Measurements from ENCODE around the gene GPRC5A. TPM values are rescaled to one million over a fixed set of nuclear protein-coding genes. Genes with fewer than 3 reads are reported as not detected.
A peak's percentile ranks its signal among the peaks of the same experiment; 100 is the strongest.

Gene GPRC5A
- total and polyA plus RNA-seq, 9 donors, result 0.90 to 5.9 (median 1.7) TPM

DNA sequence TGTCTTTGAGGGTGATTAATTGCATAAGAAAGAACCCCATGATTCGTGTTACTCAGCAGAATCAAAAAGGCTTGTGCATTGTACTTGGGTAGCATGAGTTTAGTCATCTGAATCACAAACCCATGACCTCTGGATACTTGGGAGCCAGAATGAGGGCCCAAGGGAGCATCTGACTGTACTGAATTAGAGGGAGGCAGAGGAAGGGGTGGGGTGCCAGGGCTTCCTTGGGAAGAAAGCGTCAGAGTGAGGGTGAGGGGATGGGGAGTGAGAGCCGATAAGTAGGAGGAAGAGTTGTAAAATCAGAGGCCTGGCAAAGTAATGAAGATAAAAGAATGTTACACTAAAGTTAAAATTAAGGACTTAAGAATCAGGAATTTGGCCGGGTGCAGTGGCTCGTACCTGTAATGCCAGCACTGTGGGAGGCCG lies 30.8 kb downstream of the GPRC5A start:
- 46% methylated on average over 4 of the region's 6 CpGs for WGBS (ENCODE audit: insufficient coverage)
- H3K27ac ChIP-seq (ENCODE audit: low read length), result no peak overlapping the region

DNA sequence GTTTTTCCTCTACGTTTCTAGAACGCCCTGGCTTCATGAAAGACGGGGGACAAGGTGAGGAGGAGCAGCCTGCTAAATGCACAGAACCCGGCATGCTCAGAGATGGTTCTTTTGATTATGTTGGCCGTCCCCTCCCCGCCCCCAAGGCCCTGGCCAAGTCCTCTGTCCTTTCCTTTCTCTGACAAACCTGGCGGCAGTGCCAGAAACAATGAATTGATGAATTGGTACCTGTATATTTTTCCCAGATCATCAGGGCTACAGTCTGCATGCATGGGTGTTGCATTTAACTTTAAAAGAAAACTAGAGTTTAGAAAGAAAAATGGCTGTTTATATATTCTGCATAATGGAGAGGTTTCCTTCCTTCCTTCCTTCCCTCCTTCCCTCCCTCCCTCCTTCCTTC lies 31.6 kb downstream of the GPRC5A start:
- 93% methylated on average over 2 of the region's 7 CpGs for WGBS (ENCODE audit: insufficient coverage)
- no peak overlapping the region for H3K4me3 ChIP-seq (ENCODE audit: low read length)
- H3K36me3 ChIP-seq (ENCODE audit: control insufficient read depth, insufficient read depth, low read length), result no peaks in the 10 kb centered on the region
- no peak overlapping the region for H3K27ac ChIP-seq (ENCODE audit: low read length)
- DNase-seq, result no peak
- peaks cover 5% of the 10 kb centered on the region for H3K4me1 ChIP-seq (ENCODE audit: control insufficient read depth, insufficient read depth, low read length)
- no peaks in the 10 kb centered on the region for H3K27me3 ChIP-seq (ENCODE audit: control insufficient read depth, insufficient read depth, low read length)
- H3K9me3 ChIP-seq (replicated peaks; ENCODE audit: control insufficient read depth, low read depth, low read length), result no peaks in the 10 kb centered on the region

More for the DNA sequence above, 30.8 kb downstream of the GPRC5A start:
- Histone ChIP-seq H3K36me3 (ENCODE audit: control insufficient read depth, insufficient read depth, low read length) (no peaks in the 10 kb centered on the region), H3K27me3 (ENCODE audit: control insufficient read depth, insufficient read depth, low read length) (no peaks in the 10 kb centered on the region), H3K4me3 (ENCODE audit: low read length) (no peak overlapping the region), H3K9me3 (replicated peaks; ENCODE audit: control insufficient read depth, low read depth, low read length) (no peaks in the 10 kb centered on the region), H3K4me1 (ENCODE audit: control insufficient read depth, insufficient read depth, low read length) (peaks cover 10% of the 10 kb centered on the region)
- no peak for DNase-seq

DNA sequence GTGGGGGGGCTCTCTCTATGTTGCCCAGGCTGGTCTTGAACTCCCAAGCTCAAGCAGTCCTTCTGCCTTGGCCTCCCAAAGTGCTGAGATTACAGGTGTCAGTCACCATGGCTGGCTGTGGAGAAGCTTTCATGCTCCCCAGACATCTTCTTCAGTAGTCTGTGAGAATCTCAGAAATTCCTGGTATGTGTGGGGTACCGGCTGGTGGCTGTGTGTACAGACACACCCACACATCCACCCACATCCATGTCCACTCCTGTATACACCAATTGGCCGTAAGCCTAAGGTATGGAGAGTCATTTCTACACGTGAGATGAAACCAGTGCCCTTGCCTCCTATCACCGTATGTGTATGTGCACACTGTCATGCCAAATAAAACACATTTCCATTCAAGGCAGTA lies 32.8 kb downstream of the GPRC5A start:
- Histone ChIP-seq H3K36me3 (ENCODE audit: control insufficient read depth, insufficient read depth, low read length) (no peaks in the 10 kb centered on the region), H3K4me1 (ENCODE audit: control insufficient read depth, insufficient read depth, low read length) (peaks cover 5% of the 10 kb centered on the region), H3K27me3 (ENCODE audit: control insufficient read depth, insufficient read depth, low read length) (no peaks in the 10 kb centered on the region), H3K4me3 (ENCODE audit: low read length) (no peak overlapping the region), H3K27ac (ENCODE audit: low read length) (no peak overlapping the region), H3K9me3 (replicated peaks; ENCODE audit: control insufficient read depth, low read depth, low read length) (no peaks in the 10 kb centered on the region)
- no CpG with 5 or more reads among the region's 4 CpGs for WGBS (ENCODE audit: insufficient coverage)
- DNase-seq, result no peak

DNA sequence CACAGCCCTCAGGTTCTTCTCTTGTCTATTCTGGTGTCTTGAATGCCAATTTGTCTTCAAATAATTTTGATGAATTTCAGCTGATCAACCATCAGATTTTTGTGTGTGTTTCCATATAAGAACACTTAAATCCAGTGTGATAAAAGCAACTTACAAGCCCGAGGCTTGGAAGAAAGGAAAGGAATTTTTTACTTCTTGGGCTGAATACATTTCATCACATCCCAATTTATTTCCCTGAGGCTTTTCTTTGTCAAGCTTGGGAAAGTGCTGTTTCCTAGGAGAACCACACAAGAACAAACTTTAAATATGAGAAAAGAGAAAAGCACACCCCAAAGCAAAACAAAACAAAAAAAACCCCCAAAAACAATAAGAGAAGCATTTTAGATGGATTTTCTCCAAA lies 34.0 kb downstream of the GPRC5A start:
- H3K27ac ChIP-seq (ENCODE audit: low read length), result no peak overlapping the region

DNA sequence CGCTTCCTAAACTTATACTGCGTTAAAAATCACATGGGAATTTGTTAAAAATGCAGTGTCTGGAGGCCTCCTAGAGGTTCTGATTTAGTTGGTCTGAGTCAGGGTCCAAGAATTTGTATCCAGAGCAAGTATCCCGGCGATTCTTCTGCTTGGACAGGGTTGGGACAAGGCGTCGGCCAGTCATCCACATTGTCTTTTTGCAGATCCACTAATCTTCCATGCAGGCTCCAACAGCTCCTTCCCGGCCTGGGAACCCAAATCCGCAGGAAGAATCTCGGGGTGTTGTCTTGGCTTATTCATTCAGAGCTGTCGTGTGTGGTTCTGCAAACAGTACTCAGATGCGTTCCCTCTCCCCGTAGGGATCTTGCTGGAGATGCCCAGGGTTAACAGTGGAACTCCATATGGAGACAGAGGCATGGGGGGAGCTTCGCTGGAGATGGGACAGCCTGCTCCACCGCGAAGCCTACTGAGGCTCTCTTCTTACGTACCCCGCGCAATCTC lies 35.3 kb downstream of the GPRC5A start:
- WGBS (ENCODE audit: insufficient coverage), result 79% methylated on average over 16 of the region's 18 CpGs

More for the DNA sequence above, 34.0 kb downstream of the GPRC5A start:
- peak; percentile 92 for DNase-seq
- WGBS (ENCODE audit: insufficient coverage), result no CpG with 5 or more reads among the region's 1 CpG
- Histone ChIP-seq H3K27me3 (ENCODE audit: control insufficient read depth, insufficient read depth, low read length) (peaks cover 2% of the 10 kb centered on the region), H3K9me3 (replicated peaks; ENCODE audit: control insufficient read depth, low read depth, low read length) (no peaks in the 10 kb centered on the region), H3K4me3 (ENCODE audit: low read length) (no peak overlapping the region), H3K4me1 (ENCODE audit: control insufficient read depth, insufficient read depth, low read length) (peaks cover 2% of the 10 kb centered on the region), H3K36me3 (ENCODE audit: control insufficient read depth, insufficient read depth, low read length) (no peaks in the 10 kb centered on the region)

DNA sequence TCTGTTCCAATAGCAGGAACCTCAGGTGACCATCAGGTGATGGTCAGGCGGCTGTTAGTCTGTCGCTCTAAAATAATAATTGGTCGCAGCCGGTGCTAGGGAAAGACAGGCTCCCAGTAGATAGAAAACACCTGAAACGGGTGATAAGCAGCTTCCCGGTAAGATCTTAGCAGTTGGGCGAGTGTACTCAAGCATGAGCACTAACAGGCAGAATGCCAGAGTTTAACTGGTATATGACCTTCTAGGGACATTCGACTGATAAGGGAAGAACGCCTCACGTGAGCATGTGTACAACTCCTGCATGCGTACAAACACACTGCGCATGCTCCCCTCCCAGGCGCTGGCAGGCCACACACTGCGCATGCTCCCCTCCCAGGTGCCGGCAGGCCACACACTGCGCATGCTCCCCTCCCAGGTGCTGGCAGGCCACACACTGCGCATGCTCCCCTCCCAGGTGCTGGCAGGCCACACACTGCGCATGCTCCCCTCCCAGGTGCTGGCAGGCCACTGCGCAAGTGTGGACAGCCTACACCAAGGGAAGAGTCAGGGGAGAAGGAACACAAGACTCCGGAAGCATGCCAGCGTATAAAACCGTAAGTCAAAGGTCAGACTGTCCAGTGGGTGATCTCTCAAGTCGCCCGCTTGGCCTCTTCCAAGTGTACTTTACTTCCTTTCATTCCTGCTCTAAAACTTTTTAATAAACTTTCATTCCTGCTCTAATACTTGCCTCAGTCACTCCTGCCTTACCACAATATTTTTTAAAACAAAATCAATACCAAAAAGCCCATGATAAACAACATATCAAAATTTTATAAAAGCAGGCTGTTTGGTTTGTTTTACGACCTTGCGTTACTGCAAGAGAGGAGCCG lies 36.1 kb downstream of the GPRC5A start:
- peak; percentile 75 for DNase-seq
- no peaks in the 10 kb centered on the region for H3K9me3 ChIP-seq (replicated peaks; ENCODE audit: control insufficient read depth, low read depth, low read length)
- H3K36me3 ChIP-seq (ENCODE audit: control insufficient read depth, insufficient read depth, low read length), result no peaks in the 10 kb centered on the region
- H3K4me1 ChIP-seq (ENCODE audit: control insufficient read depth, insufficient read depth, low read length), result peaks cover 2% of the 10 kb centered on the region
- no peak overlapping the region for H3K4me3 ChIP-seq (ENCODE audit: low read length)
- H3K27ac ChIP-seq (ENCODE audit: low read length), result no peak overlapping the region
- peaks cover 2% of the 10 kb centered on the region for H3K27me3 ChIP-seq (ENCODE audit: control insufficient read depth, insufficient read depth, low read length)
- 56% methylated on average over 22 of the region's 27 CpGs for WGBS (ENCODE audit: insufficient coverage)

More for the DNA sequence above, 35.3 kb downstream of the GPRC5A start:
- peak overlapping the region; percentile 29 for H3K27ac ChIP-seq (ENCODE audit: low read length)
- no peaks in the 10 kb centered on the region for H3K36me3 ChIP-seq (ENCODE audit: control insufficient read depth, insufficient read depth, low read length)
- no peak for DNase-seq
- H3K9me3 ChIP-seq (replicated peaks; ENCODE audit: control insufficient read depth, low read depth, low read length), result no peaks in the 10 kb centered on the region
- peaks cover 2% of the 10 kb centered on the region for H3K27me3 ChIP-seq (ENCODE audit: control insufficient read depth, insufficient read depth, low read length)
- H3K4me1 ChIP-seq (ENCODE audit: control insufficient read depth, insufficient read depth, low read length), result peaks cover 2% of the 10 kb centered on the region
- H3K4me3 ChIP-seq (ENCODE audit: low read length), result no peak overlapping the region

DNA sequence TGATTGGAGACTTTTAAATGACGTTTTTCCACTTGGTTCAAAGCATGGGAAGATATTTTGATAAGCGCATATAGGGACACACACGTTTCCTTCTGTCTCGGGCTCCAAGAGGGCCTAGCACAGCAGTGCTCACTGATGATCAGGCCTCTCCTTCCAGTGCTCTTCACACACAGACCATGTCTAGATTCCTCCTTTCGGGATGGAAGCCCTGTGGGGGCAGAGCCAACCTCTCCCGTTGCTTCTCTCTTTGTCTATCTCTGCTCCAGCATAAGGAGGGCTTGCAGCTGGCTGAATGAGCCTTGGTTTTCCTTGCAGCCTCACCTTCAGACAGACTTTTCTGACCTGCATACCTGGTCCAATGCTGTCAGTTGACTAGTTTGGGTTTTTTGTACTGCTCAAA lies 38.3 kb downstream of the GPRC5A start:
- Histone ChIP-seq H3K4me1 (ENCODE audit: control insufficient read depth, insufficient read depth, low read length) (peaks cover 2% of the 10 kb centered on the region), H3K27me3 (ENCODE audit: control insufficient read depth, insufficient read depth, low read length) (peaks cover 2% of the 10 kb centered on the region), H3K27ac (ENCODE audit: low read length) (no peak overlapping the region), H3K36me3 (ENCODE audit: control insufficient read depth, insufficient read depth, low read length) (no peaks in the 10 kb centered on the region), H3K9me3 (replicated peaks; ENCODE audit: control insufficient read depth, low read depth, low read length) (no peaks in the 10 kb centered on the region), H3K4me3 (ENCODE audit: low read length) (no peak overlapping the region)
- WGBS (ENCODE audit: insufficient coverage), result 85% methylated on average over 6 of the region's 6 CpGs
- no peak for DNase-seq

DNA sequence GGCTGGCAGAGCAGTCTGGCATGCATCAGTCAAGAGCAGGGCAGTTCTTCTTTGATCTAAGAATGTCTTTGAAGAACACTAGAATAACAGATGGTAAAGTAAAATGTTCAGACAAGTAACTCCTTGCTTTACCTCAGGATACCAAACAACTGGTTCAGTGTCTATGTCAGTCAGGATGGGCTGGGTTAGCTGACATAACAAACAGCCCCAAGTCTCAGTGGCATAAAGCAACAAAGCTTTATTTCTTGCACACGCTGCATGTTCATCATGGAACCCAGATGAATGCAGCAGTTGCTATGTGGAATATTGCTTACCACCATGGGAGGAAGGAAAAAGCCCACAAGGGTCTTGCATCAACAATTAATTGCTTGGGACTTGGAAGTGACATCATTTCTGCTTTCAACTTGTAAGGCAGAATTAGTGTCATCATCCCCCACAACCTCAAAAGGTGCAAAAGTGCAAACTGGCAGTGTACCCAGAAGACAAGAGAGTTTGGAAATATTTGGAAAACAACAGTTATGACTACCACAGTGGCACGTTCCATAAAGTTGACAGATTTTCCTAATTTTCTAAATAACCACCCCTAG lies 39.4 kb downstream of the GPRC5A start:
- no peaks in the 10 kb centered on the region for H3K36me3 ChIP-seq (ENCODE audit: control insufficient read depth, insufficient read depth, low read length)
- no peak for DNase-seq
- no peak overlapping the region for H3K4me3 ChIP-seq (ENCODE audit: low read length)
- H3K9me3 ChIP-seq (replicated peaks; ENCODE audit: control insufficient read depth, low read depth, low read length), result no peaks in the 10 kb centered on the region
- peaks cover 2% of the 10 kb centered on the region for H3K4me1 ChIP-seq (ENCODE audit: control insufficient read depth, insufficient read depth, low read length)
- peaks cover 2% of the 10 kb centered on the region for H3K27me3 ChIP-seq (ENCODE audit: control insufficient read depth, insufficient read depth, low read length)
- WGBS (ENCODE audit: insufficient coverage), result no CpG with 5 or more reads among the region's 2 CpGs
- H3K27ac ChIP-seq (ENCODE audit: low read length), result no peak overlapping the region

DNA sequence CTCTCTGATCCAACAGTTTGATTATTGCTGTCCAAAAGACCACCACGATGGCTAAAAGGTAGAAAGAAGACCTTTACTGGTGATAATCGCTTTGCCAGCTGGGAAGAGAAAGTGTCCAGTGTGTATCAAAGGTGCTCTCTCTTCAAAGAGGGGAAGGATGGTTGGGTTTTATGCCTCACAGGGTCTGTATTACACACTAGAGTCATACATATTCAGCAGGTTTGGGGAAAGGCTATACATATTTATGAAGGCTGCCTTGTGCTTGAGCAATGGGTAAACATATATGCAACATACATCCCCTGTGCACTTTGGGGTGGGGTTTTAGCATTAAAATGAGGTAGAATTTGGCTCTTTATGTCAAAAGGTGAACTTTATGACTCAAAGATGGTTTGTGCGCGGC lies 42.4 kb downstream of the GPRC5A start:
- no peak for DNase-seq

DNA sequence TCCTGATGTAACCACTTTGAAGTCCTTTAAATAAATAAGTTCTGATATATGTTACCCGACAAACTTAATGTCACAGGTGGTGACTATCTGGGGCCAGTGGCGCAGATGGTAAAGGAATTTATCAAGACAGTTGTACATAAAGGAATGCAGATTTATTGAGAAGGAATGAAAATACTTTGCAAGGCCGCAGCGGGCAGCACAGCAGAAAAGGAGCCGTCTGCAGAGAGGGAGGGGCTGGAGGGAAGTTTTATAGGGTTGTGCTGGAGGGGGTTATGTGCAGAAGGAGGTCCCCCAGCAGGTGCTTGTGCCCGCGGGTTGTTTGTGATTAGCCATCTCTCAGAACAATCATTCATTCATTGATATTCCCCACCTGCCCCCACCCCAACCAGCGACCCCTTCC lies 43.2 kb downstream of the GPRC5A start:
- H3K36me3 ChIP-seq (ENCODE audit: control insufficient read depth, insufficient read depth, low read length), result no peaks in the 10 kb centered on the region
- no peaks in the 10 kb centered on the region for H3K9me3 ChIP-seq (replicated peaks; ENCODE audit: control insufficient read depth, low read depth, low read length)
- H3K27ac ChIP-seq (ENCODE audit: low read length), result no peak overlapping the region
- H3K4me3 ChIP-seq (ENCODE audit: low read length), result no peak overlapping the region
- no CpG with 5 or more reads among the region's 8 CpGs for WGBS (ENCODE audit: insufficient coverage)
- H3K27me3 ChIP-seq (ENCODE audit: control insufficient read depth, insufficient read depth, low read length), result peaks cover 2% of the 10 kb centered on the region
- no peaks in the 10 kb centered on the region for H3K4me1 ChIP-seq (ENCODE audit: control insufficient read depth, insufficient read depth, low read length)
- DNase-seq, result no peak

More for the DNA sequence above, 42.4 kb downstream of the GPRC5A start:
- H3K4me3 ChIP-seq (ENCODE audit: low read length), result no peak overlapping the region
- H3K27me3 ChIP-seq (ENCODE audit: control insufficient read depth, insufficient read depth, low read length), result peaks cover 2% of the 10 kb centered on the region
- no peaks in the 10 kb centered on the region for H3K36me3 ChIP-seq (ENCODE audit: control insufficient read depth, insufficient read depth, low read length)
- no peak overlapping the region for H3K27ac ChIP-seq (ENCODE audit: low read length)
- H3K4me1 ChIP-seq (ENCODE audit: control insufficient read depth, insufficient read depth, low read length), result no peaks in the 10 kb centered on the region
- no peaks in the 10 kb centered on the region for H3K9me3 ChIP-seq (replicated peaks; ENCODE audit: control insufficient read depth, low read depth, low read length)
- 100% methylated on average over 3 of the region's 4 CpGs for WGBS (ENCODE audit: insufficient coverage)
